GM12878 (cell line): Measurements from ENCODE around the gene FBN2. TPM values are rescaled to one million over a fixed set of nuclear protein-coding genes. Genes with fewer than 3 reads are reported as not detected.

Experiments used
- ATAC-seq: fragments of 200-7000 bp; cut with Tn5 transposase; 3 replicates; pipeline ENCODE4 v1.9.1; 2020; ENCODE audit warnings: mild to moderate bottlenecking, moderate library complexity
- BruUV-seq: library from RNA; stranded (reverse); fragments of 400-500 nt; replicated peaks from 2 replicates; lab custom pipeline; 2021; lab: Mats Ljungman, UMichigan
- CTCF ChIA-PET: fragments of 300-600 bp; sonication (Branson Sonifier 250); formaldehyde crosslinking; extraction: SDS; loops from one replicate; lab custom pipeline; 2021; ENCODE audit warnings: inconsistent platforms; lab: Yijun Ruan, JAX
- POLR2A ChIA-PET: fragments of 350-600 bp; formaldehyde crosslinking; extraction: SDS; loops from one replicate; lab custom pipeline; 2021; ENCODE audit warnings: inconsistent platforms; lab: Charles Lee
- RAD21 ChIA-PET: fragments of 300-600 bp; sonication (Branson Sonifier 250); formaldehyde crosslinking; loops from one replicate; lab custom pipeline; 2023; ENCODE audit warnings: antibody characterized with exemption; ENCODE audit not compliant: unreplicated experiment; lab: Charles Lee
- SMC1A ChIA-PET: fragments of 300-600 bp; sonication (Branson Sonifier 250); formaldehyde crosslinking; loops from one replicate; lab custom pipeline; 2023; ENCODE audit not compliant: unreplicated experiment, uncharacterized antibody; lab: Charles Lee
- DNase-seq: peaks from one replicate; pipeline ENCODE4 v3.0.0-alpha.2; 2011; ENCODE audit warnings: low read depth, low spot score
- FAIRE-seq: peaks from 3 replicates; lab custom pipeline; 2011; peaks lifted over from hg19 to GRCh38; lab: Jason Lieb, UNC
- H2AFZ ChIP-seq: 2 replicates; pipeline ENCODE4 v1.6.0; 2011; ENCODE audit warnings: low read depth, low read length, control low read depth; ENCODE audit not compliant: control insufficient read depth
- H3K27ac ChIP-seq: 2 replicates; pipeline ENCODE4 v1.5.1; 2011; ENCODE audit warnings: control low read depth; ENCODE audit not compliant: control insufficient read depth, insufficient read depth
- H3K27me3 ChIP-seq, 2 experiments: replicated peaks in 1 of 2; 2 replicates each; pipeline versions ENCODE4 v1.6.0 to v1.6.1; 2011; ENCODE audit warnings: low read length in 1 of 2; ENCODE audit not compliant: control insufficient read depth in 2 of 2, insufficient read depth in 2 of 2
- H3K36me3 ChIP-seq, 2 experiments: 2 replicates each; pipeline ENCODE4 v1.5.1; 2011; ENCODE audit warnings: low read length in 1 of 2; ENCODE audit not compliant: control insufficient read depth in 2 of 2, insufficient read depth in 2 of 2
- H3K4me1 ChIP-seq: 2 replicates; pipeline ENCODE4 v1.6.1; 2011; ENCODE audit warnings: mild to moderate bottlenecking, low read length, moderate library complexity, mixed read lengths; ENCODE audit not compliant: control insufficient read depth, insufficient read depth
- H3K4me2 ChIP-seq: 2 replicates; pipeline ENCODE4 v1.6.0; 2011; ENCODE audit warnings: control low read depth; ENCODE audit not compliant: control insufficient read depth, insufficient read depth
- H3K4me3 ChIP-seq: fragments of 200-600 bp; sonication (generic); 2 replicates; pipeline ENCODE4 v1.5.1; 2016
- H3K79me2 ChIP-seq: 2 replicates; pipeline ENCODE4 v1.6.0; 2011; ENCODE audit warnings: low read length; ENCODE audit not compliant: control insufficient read depth, insufficient read depth
- H3K9ac ChIP-seq: 2 replicates; pipeline ENCODE4 v1.8.0; 2011; ENCODE audit warnings: low read length, control low read depth, mixed read lengths; ENCODE audit not compliant: control insufficient read depth, insufficient read depth
- H3K9me3 ChIP-seq: replicated peaks from 3 replicates; pipeline ENCODE4 v1.5.1; 2011; ENCODE audit warnings: mild to moderate bottlenecking, low read length; ENCODE audit not compliant: control insufficient read depth, insufficient read depth
- H4K20me1 ChIP-seq: 2 replicates; pipeline ENCODE4 v1.6.0; 2011; ENCODE audit not compliant: control insufficient read depth, insufficient read depth
- ATF7 ChIP-seq: fragments of 450-650 bp; IDR thresholded peaks from 2 replicates; pipeline ENCODE4 v1.6.1; 2016; ENCODE audit warnings: low read depth, mild to moderate bottlenecking
- BACH1 ChIP-seq: fragments of 450-650 bp; IDR thresholded peaks from 2 replicates; pipeline ENCODE4 v1.6.1; 2017; ENCODE audit warnings: mild to moderate bottlenecking, borderline replicate concordance
- BHLHE40 ChIP-seq, 2 experiments: fragments of 450-650 bp in 1 of 2; IDR thresholded peaks; 2 replicates each; pipeline ENCODE4 v1.6.1; 2011 to 2017; ENCODE audit warnings: low read depth in 2 of 2, borderline replicate concordance in 1 of 2, improper control_type of control experiment in 1 of 2, low read length in 1 of 2, mild to moderate bottlenecking in 1 of 2
- CBX3 ChIP-seq: fragments of 200-600 bp; sonication (generic); IDR thresholded peaks from 2 replicates; pipeline ENCODE4 v1.6.1; 2016; ENCODE audit warnings: low read depth, borderline replicate concordance
- CHD1 ChIP-seq: IDR thresholded peaks from 2 replicates; pipeline ENCODE4 v1.6.1; 2012; ENCODE audit warnings: low read depth, low read length, improper control_type of control experiment
- CUX1 ChIP-seq: IDR thresholded peaks from 2 replicates; pipeline ENCODE4 v1.6.1; 2012; ENCODE audit warnings: improper control_type of control experiment, low read depth, low read length; ENCODE audit not compliant: insufficient replicate concordance
- EZH2 ChIP-seq: IDR thresholded peaks from 2 replicates; pipeline ENCODE4 v1.6.1; 2012; ENCODE audit warnings: low read depth, mild to moderate bottlenecking, control low read depth, inconsistent platforms, low read length, borderline replicate concordance; ENCODE audit not compliant: control insufficient read depth
- MEF2B ChIP-seq: fragments of 450-650 bp; IDR thresholded peaks from 2 replicates; pipeline ENCODE4 v1.6.1; 2018; ENCODE audit warnings: mild to moderate bottlenecking, moderate library complexity; ENCODE audit not compliant: partially characterized antibody, poor library complexity, severe bottlenecking
- NBN ChIP-seq: fragments of 450-650 bp; IDR thresholded peaks from 2 replicates; pipeline ENCODE4 v1.6.1; 2016
- RAD51 ChIP-seq: fragments of 450-650 bp; IDR thresholded peaks from 2 replicates; pipeline ENCODE4 v1.6.1; 2016; ENCODE audit warnings: moderate library complexity, mild to moderate bottlenecking, inconsistent platforms
- RBBP5 ChIP-seq: fragments of 200-600 bp; sonication (generic); conservative IDR thresholded peaks from 2 replicates; pipeline ENCODE4 v1.6.1; 2016
- RCOR1 ChIP-seq: conservative IDR thresholded peaks from 2 replicates; pipeline ENCODE4 v1.6.1; 2012; ENCODE audit warnings: low read depth, low read length, improper control_type of control experiment
- TCF12 ChIP-seq: IDR thresholded peaks from 2 replicates; pipeline ENCODE4 v1.6.1; 2011; ENCODE audit warnings: low read depth, mild to moderate bottlenecking, low read length
- USF2 ChIP-seq: IDR thresholded peaks from 2 replicates; pipeline ENCODE4 v1.6.1; 2011; ENCODE audit warnings: low read depth, low read length, improper control_type of control experiment, borderline replicate concordance
- ZBED1 ChIP-seq: IDR thresholded peaks from 2 replicates; pipeline ENCODE4 v1.6.1; 2016; ENCODE audit warnings: borderline replicate concordance
- ZSCAN29 ChIP-seq: fragments of 450-650 bp; IDR thresholded peaks from 2 replicates; pipeline ENCODE4 v1.6.1; 2017; ENCODE audit warnings: mild to moderate bottlenecking, moderate library complexity
- ZZZ3 ChIP-seq: IDR thresholded peaks from 2 replicates; pipeline ENCODE4 v1.6.1; 2011; ENCODE audit warnings: low read depth; ENCODE audit not compliant: control insufficient read depth, insufficient read length
- WGBS: methylation state at CpG from one replicate; pipeline ENCODE4 v1.1.6; 2016; ENCODE audit warnings: low lambda C conversion rate; ENCODE audit not compliant: insufficient replicate concordance, insufficient coverage; ENCODE audit errors: missing lambda C conversion rate; 5-methylcytosine and 5-hydroxymethylcytosine counted together
- in situ Hi-C: fragments of 300-500 bp; cut with MboI; formaldehyde crosslinking; loops from 9 replicates; pipeline ENCODE4 v1.14.3; 2018; ENCODE audit warnings: mixed read lengths
- intact Hi-C: fragments of 100-400 bp; cut with micrococcal nuclease; formaldehyde crosslinking; loops from one replicate; pipeline ENCODE4 v1.14.2; 2022; ENCODE audit not compliant: unreplicated experiment
- polyA plus RNA-seq, 11 experiments: library from polyadenylated mRNA; depleted of rRNA in 4 of 11; unstranded in 6 of 11; stranded (reverse) in 5 of 11; fragments of >200 nt; fragmentation: Nextera tagmentation in 4 of 11; fragmentation: Illumina TruSeq in 1 of 11; extraction: Ambion mirVana in 4 of 11; extraction: Trizol in 1 of 11; gene quantifications; 1 replicate in 1 of 11; 2 replicates in 10 of 11; pipeline versions ENCODE4 v1.2.1 to v1.2.3, GENCODE V29; 2011 to 2016; ENCODE audit warnings: inconsistent platforms in 2 of 11, missing spikeins in 2 of 11, low read depth in 1 of 11
- total RNA-seq, 4 experiments: library from RNA; depleted of rRNA in 3 of 4; stranded (reverse); fragments of >200 nt in 3 of 4; fragmentation: Illumina TruSeq in 1 of 4; extraction: Trizol in 1 of 4; gene quantifications; 2 replicates each; pipeline versions ENCODE4 v1.2.1 to v1.2.3, GENCODE V29; 2013 to 2021

FBN2 gene
- total and polyA plus RNA-seq, 10 of the 15 experiments (the other 5 are each of a cell fraction or from before 2014, with no cell fraction given): 0.01 to 0.98 (median 0.10) TPM; not detected in 3

- in situ Hi-C loops (no loop called here), intact Hi-C loops (no loop called here)
- no TSS peak for BruUV-seq
- ChIA-PET CTCF (no interaction called here), SMC1A (interaction anchor here (0.9 kb wide), 1 partner anchor 8 kb away, joined by 3 read pairs; no protein-coding TSS in a partner anchor), POLR2A (no interaction called here), RAD21 (no interaction called here)
- H3K9ac ChIP-seq: no peak overlapping the region
- H3K9me3 ChIP-seq: no peaks in the 10 kb centered on the region
- H3K4me3 ChIP-seq: no peak overlapping the region
- no peak overlapping the region for H3K27ac ChIP-seq
- no peak for FAIRE-seq
- H4K20me1 ChIP-seq: no peaks in the 10 kb centered on the region
- H3K4me2 ChIP-seq: no peak overlapping the region
- no peaks in the 10 kb centered on the region for H3K4me1 ChIP-seq
- no peak for DNase-seq
- H3K36me3 ChIP-seq: no peaks in the 10 kb centered on the region
- no peaks in the 10 kb centered on the region for H3K27me3 ChIP-seq
- no peak overlapping the region for H2AFZ ChIP-seq
- H3K79me2 ChIP-seq: no peaks in the 10 kb centered on the region
- no peak for TF ChIP-seq ZZZ3
- TF ChIP-seq TCF12: no peak
- no peak for TF ChIP-seq MEF2B
- no peak for TF ChIP-seq RCOR1
- no peak for TF ChIP-seq RBBP5
- TF ChIP-seq RAD51: no peak
- TF ChIP-seq ZBED1: no peak
- TF ChIP-seq CBX3: no peak
- no peak for TF ChIP-seq ATF7
- no peak for TF ChIP-seq BHLHE40 (IDR thresholded peaks at IDR 0.05; ENCODE audit: borderline replicate concordance in 1 of 2, low read depth in 2 of 2, low read length in 1 of 2)
- no peak for TF ChIP-seq ZSCAN29
- TF ChIP-seq CHD1: no peak
- TF ChIP-seq CUX1: no peak
- no peak for TF ChIP-seq BACH1
- TF ChIP-seq USF2: no peak
- TF ChIP-seq EZH2: no peak
- TF ChIP-seq NBN: no peak
- TF ChIP-seq, all 136 proteins: peak for 0
- no peak for ATAC-seq
- 50% methylated on average over 2 of the region's 2 CpGs for WGBS
Measured at GRCh38 chr5:128257076-128257475, 281.0 kb downstream of the FBN2 start.
